ENCODE results near the gene MTMR12. TPM values are rescaled to one million over a fixed set of nuclear protein-coding genes. Genes with fewer than 3 reads are reported as not detected.

The MTMR12 gene
- total RNA-seq, 1 experiment from 2014 or later: 16.0 TPM

- peaks cover 85% of the 10 kb centered on the region for H3K79me2 ChIP-seq (ENCODE audit: low read length)
- DNase-seq (no peak), ATAC-seq (no peak)
- H3K9me3 ChIP-seq (ENCODE audit: low read length): no peaks in the 10 kb centered on the region
- POLR2A ChIA-PET (ENCODE audit: unreplicated experiment): no interaction called here
- no peak overlapping the region for H2AFZ ChIP-seq (ENCODE audit: low read length)
- intact Hi-C loops (cut with micrococcal nuclease): no loop called here
- H3K9me2 ChIP-seq (replicated peaks; ENCODE audit: low read length): no peaks in the 10 kb centered on the region
- H4K20me1 ChIP-seq (ENCODE audit: low read length): peaks cover 9% of the 10 kb centered on the region
- TF ChIP-seq CTCF (conservative IDR thresholded peaks at IDR 0.05; ENCODE audit: low read depth, low read length): no peak
- TF ChIP-seq EZH2 (IDR thresholded peaks at IDR 0.05; ENCODE audit: low read length, unreplicated experiment): no peak
- TF ChIP-seq EZH2phosphoT487 (IDR thresholded peaks at IDR 0.05; ENCODE audit: borderline replicate concordance, low read length): no peak
- no peak overlapping the region for H3K4me3 ChIP-seq (ENCODE audit: low read length)
- peaks cover 9% of the 10 kb centered on the region; the same call in 1 of the 2 replicates for H3K4me1 ChIP-seq (ENCODE audit: insufficient read depth, low read length)
- 0 out of 2 replicates have a peak, but pooled peaks cover 4% of the 10 kb centered on the region for H3K36me3 ChIP-seq (ENCODE audit: low read depth, low read length)
- H3K4me2 ChIP-seq (ENCODE audit: low read length): no peak overlapping the region
- H3K27me3 ChIP-seq (ENCODE audit: low read length): no peaks in the 10 kb centered on the region
- no TSS peak for BruUV-seq (replicated peaks)
- no peaks in the 10 kb centered on the region for H3F3A ChIP-seq (ENCODE audit: low read length, unreplicated experiment)
- H3K9ac ChIP-seq (ENCODE audit: low read length): no peak overlapping the region
- CTCF ChIA-PET: no interaction called here
- no peak overlapping the region for H3K27ac ChIP-seq (ENCODE audit: low read length)
Observed at GRCh38 chr5:32308946-32309345, 3.8 kb downstream of the MTMR12 start.

- ATAC-seq (no peak), DNase-seq (no peak)
- Histone ChIP-seq H3K9me3 (ENCODE audit: low read length) (no peaks in the 10 kb centered on the region), H3K27ac (ENCODE audit: low read length) (no peak overlapping the region), H4K20me1 (ENCODE audit: low read length) (peaks cover 9% of the 10 kb centered on the region), H3K9me2 (replicated peaks; ENCODE audit: low read length) (no peaks in the 10 kb centered on the region), H3F3A (ENCODE audit: low read length, unreplicated experiment) (no peaks in the 10 kb centered on the region), H3K36me3 (ENCODE audit: low read depth, low read length) (0 out of 2 replicates have a peak, but pooled peaks cover 4% of the 10 kb centered on the region), H3K4me2 (ENCODE audit: low read length) (no peak overlapping the region), H2AFZ (ENCODE audit: low read length) (no peak overlapping the region), H3K4me3 (ENCODE audit: low read length) (no peak overlapping the region), H3K27me3 (ENCODE audit: low read length) (no peaks in the 10 kb centered on the region), H3K79me2 (ENCODE audit: low read length) (peaks cover 97% of the 10 kb centered on the region), H3K4me1 (ENCODE audit: insufficient read depth, low read length) (peaks cover 9% of the 10 kb centered on the region; the same call in 1 of the 2 replicates), H3K9ac (ENCODE audit: low read length) (no peak overlapping the region)
- POLR2A ChIA-PET (ENCODE audit: unreplicated experiment): interaction anchor here (0.6 kb wide), 1 partner anchor 224 kb away, joined by 5 read pairs; no protein-coding TSS in a partner anchor
- TF ChIP-seq EZH2phosphoT487 (IDR thresholded peaks at IDR 0.05; ENCODE audit: borderline replicate concordance, low read length) (no peak), EZH2 (IDR thresholded peaks at IDR 0.05; ENCODE audit: low read length, unreplicated experiment) (no peak)
- no TSS peak for BruUV-seq (replicated peaks)
- CTCF ChIA-PET: no interaction called here
- intact Hi-C loops (cut with micrococcal nuclease): no loop called here
Observed at GRCh38 chr5:32307769-32308194, 5.0 kb downstream of the MTMR12 start.

DNA sequence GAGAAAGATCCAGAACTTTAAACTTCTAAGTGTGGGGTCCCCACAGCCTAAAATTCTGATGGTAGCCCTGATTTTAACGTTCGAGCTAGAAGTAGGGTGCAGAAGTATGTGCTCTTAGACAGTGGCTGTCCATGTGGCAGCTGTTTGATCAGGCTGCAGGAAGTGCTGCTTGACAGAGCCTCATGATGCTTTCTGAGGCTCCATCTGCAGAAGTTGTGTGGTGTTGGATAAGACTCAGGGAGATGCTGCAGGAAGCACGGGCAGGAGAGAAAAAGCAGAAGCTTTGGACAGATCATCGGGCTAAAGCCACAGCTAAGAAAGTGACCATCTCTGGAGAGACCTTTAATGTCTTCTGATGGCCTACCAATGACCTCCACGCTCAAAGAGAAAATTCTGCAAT lies 8.1 kb downstream of the MTMR12 start:
- H3K4me3 ChIP-seq (ENCODE audit: low read length): no peak overlapping the region
- intact Hi-C loops (cut with micrococcal nuclease): no loop called here
- no peak overlapping the region for H2AFZ ChIP-seq (ENCODE audit: low read length)
- no peaks in the 10 kb centered on the region for H3K4me1 ChIP-seq (ENCODE audit: insufficient read depth, low read length)
- no peaks in the 10 kb centered on the region for H3K9me2 ChIP-seq (replicated peaks; ENCODE audit: low read length)
- DNase-seq (no peak), ATAC-seq (no peak)
- no peak overlapping the region for H3K9ac ChIP-seq (ENCODE audit: low read length)
- peaks cover 97% of the 10 kb centered on the region for H3K79me2 ChIP-seq (ENCODE audit: low read length)
- H3K4me2 ChIP-seq (ENCODE audit: low read length): no peak overlapping the region
- no peaks in the 10 kb centered on the region for H3K9me3 ChIP-seq (ENCODE audit: low read length)
- peaks cover 6% of the 10 kb centered on the region; the same call in 1 of the 2 replicates for H4K20me1 ChIP-seq (ENCODE audit: low read length)
- H3K36me3 ChIP-seq (ENCODE audit: low read depth, low read length): 0 out of 2 replicates have a peak, but pooled peaks cover 4% of the 10 kb centered on the region
- H3F3A ChIP-seq (ENCODE audit: low read length, unreplicated experiment): no peaks in the 10 kb centered on the region
- TF ChIP-seq EZH2 (IDR thresholded peaks at IDR 0.05; ENCODE audit: low read length, unreplicated experiment): no peak
- no peak for TF ChIP-seq CTCF (conservative IDR thresholded peaks at IDR 0.05; ENCODE audit: low read depth, low read length)
- no peak for TF ChIP-seq EZH2phosphoT487 (IDR thresholded peaks at IDR 0.05; ENCODE audit: borderline replicate concordance, low read length)
- ChIA-PET POLR2A (ENCODE audit: unreplicated experiment) (no interaction called here), CTCF (no interaction called here)
- no peaks in the 10 kb centered on the region for H3K27me3 ChIP-seq (ENCODE audit: low read length)
- H3K27ac ChIP-seq (ENCODE audit: low read length): no peak overlapping the region
- BruUV-seq (replicated peaks): no TSS peak

Data from PC-3 (cell line).